ENCODE measurements around the gene ASAH2.
"Not testable (repeated sequence)": the region's sequence is repeated elsewhere in the genome, so short reads cannot be mapped to it uniquely, and the experiment has no call there.

The ASAH2 gene

GRCh38 chr10:50250096-50250854 is 1.0 kb downstream of the ASAH2 start:
- FAIRE-seq: no peak

GRCh38 chr10:50248598-50248997 is 2.7 kb downstream of the ASAH2 start:
- FAIRE-seq: no peak

GRCh38 chr10:50248062-50248461 is 3.3 kb downstream of the ASAH2 start:
- FAIRE-seq: no peak

- no peak for FAIRE-seq
These were observed 7.1 kb downstream of the ASAH2 start for GRCh38 chr10:50244201-50244600.

- no peak for FAIRE-seq
These were observed 8.5 kb downstream of the ASAH2 start for GRCh38 chr10:50242777-50243176.

- not testable (repeated sequence) for FAIRE-seq
These were observed 9.8 kb downstream of the ASAH2 start for GRCh38 chr10:50241478-50241877.

- FAIRE-seq: no peak
These were observed 16.8 kb downstream of the ASAH2 start for GRCh38 chr10:50234486-50234885.

GRCh38 chr10:50232261-50232639 is 19.1 kb downstream of the ASAH2 start:
- FAIRE-seq: no peak

- no peak for FAIRE-seq
These were observed 19.6 kb downstream of the ASAH2 start for GRCh38 chr10:50231515-50232260.

- no peak for FAIRE-seq
These were observed 21.9 kb downstream of the ASAH2 start for GRCh38 chr10:50229460-50229859.

- FAIRE-seq: no peak
These were observed 22.6 kb downstream of the ASAH2 start for GRCh38 chr10:50228672-50229071.

GRCh38 chr10:50226610-50227009 is 24.7 kb downstream of the ASAH2 start:
- no peak for FAIRE-seq

GRCh38 chr10:50224330-50224952 is 26.9 kb downstream of the ASAH2 start:
- FAIRE-seq: no peak

GRCh38 chr10:50222199-50222598 is 29.1 kb downstream of the ASAH2 start:
- FAIRE-seq: no peak

- no peak for FAIRE-seq
These were observed 29.8 kb downstream of the ASAH2 start for GRCh38 chr10:50221470-50221869.

- FAIRE-seq: no peak
These were observed 31.7 kb downstream of the ASAH2 start for GRCh38 chr10:50219646-50220045.

GRCh38 chr10:50219200-50219599 is 32.1 kb downstream of the ASAH2 start:
- no peak for FAIRE-seq

GRCh38 chr10:50216894-50217293 is 34.4 kb downstream of the ASAH2 start:
- no peak for FAIRE-seq

- no peak for FAIRE-seq
These were observed 34.9 kb downstream of the ASAH2 start for GRCh38 chr10:50216418-50216817.

- no peak for FAIRE-seq
These were observed 39.6 kb downstream of the ASAH2 start for GRCh38 chr10:50211670-50212069.

GRCh38 chr10:50210876-50211275 is 40.4 kb downstream of the ASAH2 start:
- FAIRE-seq: no peak

Measured in colon (tissue), 2 donors.